IMR-90 (cell line): Measurements from ENCODE around the gene SLAMF1.

Source experiments
- BHLHE40 ChIP-seq: fragments of 150-350 bp; IDR thresholded peaks from 2 replicates; pipeline ENCODE4 v1.6.1; 2016; ENCODE audit warnings: mild to moderate bottlenecking, low read depth, low read length
- CEBPB ChIP-seq: IDR thresholded peaks from 2 replicates; pipeline ENCODE4 v1.6.1; 2012; ENCODE audit warnings: low read depth, low read length, improper control_type of control experiment
- MXI1 ChIP-seq: IDR thresholded peaks from 2 replicates; pipeline ENCODE4 v1.6.1; 2012; ENCODE audit warnings: low read depth, mild to moderate bottlenecking, low read length, moderate library complexity, borderline replicate concordance
- POLR2A ChIP-seq: IDR thresholded peaks from 2 replicates; pipeline ENCODE4 v1.6.1; 2012; ENCODE audit warnings: mild to moderate bottlenecking, low read depth, low read length
- RAD21 ChIP-seq: IDR thresholded peaks from 2 replicates; pipeline ENCODE4 v1.6.1; 2012; ENCODE audit warnings: low read length, improper control_type of control experiment
- TF ChIP-seq, protein P1 (sequence below): conservative IDR thresholded peaks from 2 replicates; pipeline ENCODE4 v1.5.1; 2012; ENCODE audit warnings: mild to moderate bottlenecking, low read depth, low read length, improper control_type of control experiment
- TF ChIP-seq, protein P2 (sequence below): fragments of 150-350 bp; IDR thresholded peaks from 2 replicates; pipeline ENCODE4 v1.6.1; 2017; ENCODE audit warnings: mild to moderate bottlenecking, antibody characterized with exemption, low read length, low read depth

DNA sequence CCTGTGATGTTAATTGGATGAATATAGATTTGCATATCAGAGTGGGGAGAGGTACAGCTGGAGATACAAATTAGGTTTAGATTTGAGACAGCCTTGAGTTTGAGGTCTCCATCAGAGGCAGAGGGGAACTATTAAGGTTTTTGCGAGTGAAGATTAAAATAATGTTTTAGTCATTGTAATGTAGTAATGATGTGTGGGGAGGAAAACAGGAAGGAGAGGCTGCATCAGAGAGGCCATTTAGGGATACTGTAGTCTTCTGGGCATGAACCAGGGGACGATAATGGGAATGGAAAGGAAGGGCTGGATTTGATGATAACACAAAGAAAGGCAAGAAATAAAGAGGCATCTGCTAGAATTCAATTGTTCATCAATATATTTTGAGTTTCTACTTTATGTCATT is 77.0 kb downstream of the SLAMF1 start:
- no peak for TF ChIP-seq CEBPB
- TF ChIP-seq, protein P1, sequence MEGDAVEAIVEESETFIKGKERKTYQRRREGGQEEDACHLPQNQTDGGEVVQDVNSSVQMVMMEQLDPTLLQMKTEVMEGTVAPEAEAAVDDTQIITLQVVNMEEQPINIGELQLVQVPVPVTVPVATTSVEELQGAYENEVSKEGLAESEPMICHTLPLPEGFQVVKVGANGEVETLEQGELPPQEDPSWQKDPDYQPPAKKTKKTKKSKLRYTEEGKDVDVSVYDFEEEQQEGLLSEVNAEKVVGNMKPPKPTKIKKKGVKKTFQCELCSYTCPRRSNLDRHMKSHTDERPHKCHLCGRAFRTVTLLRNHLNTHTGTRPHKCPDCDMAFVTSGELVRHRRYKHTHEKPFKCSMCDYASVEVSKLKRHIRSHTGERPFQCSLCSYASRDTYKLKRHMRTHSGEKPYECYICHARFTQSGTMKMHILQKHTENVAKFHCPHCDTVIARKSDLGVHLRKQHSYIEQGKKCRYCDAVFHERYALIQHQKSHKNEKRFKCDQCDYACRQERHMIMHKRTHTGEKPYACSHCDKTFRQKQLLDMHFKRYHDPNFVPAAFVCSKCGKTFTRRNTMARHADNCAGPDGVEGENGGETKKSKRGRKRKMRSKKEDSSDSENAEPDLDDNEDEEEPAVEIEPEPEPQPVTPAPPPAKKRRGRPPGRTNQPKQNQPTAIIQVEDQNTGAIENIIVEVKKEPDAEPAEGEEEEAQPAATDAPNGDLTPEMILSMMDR, result no peak
- no peak for TF ChIP-seq POLR2A
- no peak for TF ChIP-seq RAD21
- no peak for TF ChIP-seq BHLHE40
- TF ChIP-seq, protein P2, sequence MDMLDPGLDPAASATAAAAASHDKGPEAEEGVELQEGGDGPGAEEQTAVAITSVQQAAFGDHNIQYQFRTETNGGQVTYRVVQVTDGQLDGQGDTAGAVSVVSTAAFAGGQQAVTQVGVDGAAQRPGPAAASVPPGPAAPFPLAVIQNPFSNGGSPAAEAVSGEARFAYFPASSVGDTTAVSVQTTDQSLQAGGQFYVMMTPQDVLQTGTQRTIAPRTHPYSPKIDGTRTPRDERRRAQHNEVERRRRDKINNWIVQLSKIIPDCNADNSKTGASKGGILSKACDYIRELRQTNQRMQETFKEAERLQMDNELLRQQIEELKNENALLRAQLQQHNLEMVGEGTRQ, result no peak
- TF ChIP-seq MXI1, result no peak
